ENCODE results near the gene WNT2.

The WNT2 gene

DNA sequence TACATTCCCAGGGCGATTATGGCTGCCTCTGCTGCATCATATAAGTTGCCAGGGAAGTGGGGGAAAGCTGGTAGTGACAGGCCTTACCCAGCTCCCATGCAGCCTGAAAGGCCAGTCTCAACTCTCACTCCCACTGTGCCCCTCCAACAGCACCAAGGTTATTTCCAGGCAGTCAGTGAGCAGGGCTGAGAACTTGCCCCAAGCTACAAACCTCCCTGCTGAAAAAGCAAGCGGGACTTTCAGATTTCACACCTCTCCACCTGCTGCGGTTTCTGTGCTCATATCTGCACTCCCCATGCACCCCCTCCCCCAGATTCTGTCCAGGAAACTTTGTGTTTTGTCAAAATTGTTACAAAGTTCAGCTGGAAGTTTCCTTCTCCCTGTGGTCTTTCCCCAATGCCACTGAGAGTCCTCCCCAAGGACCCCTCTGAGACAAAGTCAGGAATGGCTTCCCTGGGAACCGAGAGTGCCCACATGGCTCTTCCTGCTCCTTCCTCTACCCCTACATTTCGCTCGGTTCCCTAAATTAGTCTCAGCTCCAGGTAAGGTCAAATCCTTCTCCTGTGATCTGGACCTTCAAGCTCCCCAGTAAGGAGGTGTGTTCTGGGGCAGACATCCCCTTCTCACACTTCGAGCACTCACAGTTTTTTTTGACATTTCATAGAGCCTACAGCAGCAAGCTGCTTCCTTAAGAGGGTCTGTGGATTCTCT, 25.3 kb upstream of the WNT2 start:
- Histone ChIP-seq H3K27me3 (ENCODE audit: insufficient read depth, low read length, poor library complexity, severe bottlenecking) (no peaks in the 10 kb centered on the region), H3K9ac (ENCODE audit: low read depth, low read length, poor library complexity, severe bottlenecking) (no peak overlapping the region), H3K4me1 (ENCODE audit: insufficient read depth, low read length, poor library complexity, severe bottlenecking) (no peaks in the 10 kb centered on the region), H3K79me2 (ENCODE audit: insufficient read depth, low read length) (no peaks in the 10 kb centered on the region), H3F3A (ENCODE audit: low read depth) (no peaks in the 10 kb centered on the region), H3K9me3 (ENCODE audit: insufficient read depth, low read depth, low read length) (no peaks in the 10 kb centered on the region), H3K9me2 (replicated peaks; ENCODE audit: low read depth, low read length) (no peaks in the 10 kb centered on the region), H3K4me2 (ENCODE audit: low read depth, low read length, poor library complexity, severe bottlenecking) (no peak overlapping the region), H3K36me3 (ENCODE audit: insufficient read depth, low read length) (no peaks in the 10 kb centered on the region), H2AFZ (ENCODE audit: low read length) (no peak overlapping the region), H3K4me3 (ENCODE audit: low read length, poor library complexity, severe bottlenecking) (no peak overlapping the region), H4K20me1 (ENCODE audit: insufficient read depth, low read length, poor library complexity, severe bottlenecking) (no peaks in the 10 kb centered on the region)
- no peak for TF ChIP-seq EZH2phosphoT487 (IDR thresholded peaks at IDR 0.05; ENCODE audit: borderline replicate concordance)
- TF ChIP-seq, protein P1, sequence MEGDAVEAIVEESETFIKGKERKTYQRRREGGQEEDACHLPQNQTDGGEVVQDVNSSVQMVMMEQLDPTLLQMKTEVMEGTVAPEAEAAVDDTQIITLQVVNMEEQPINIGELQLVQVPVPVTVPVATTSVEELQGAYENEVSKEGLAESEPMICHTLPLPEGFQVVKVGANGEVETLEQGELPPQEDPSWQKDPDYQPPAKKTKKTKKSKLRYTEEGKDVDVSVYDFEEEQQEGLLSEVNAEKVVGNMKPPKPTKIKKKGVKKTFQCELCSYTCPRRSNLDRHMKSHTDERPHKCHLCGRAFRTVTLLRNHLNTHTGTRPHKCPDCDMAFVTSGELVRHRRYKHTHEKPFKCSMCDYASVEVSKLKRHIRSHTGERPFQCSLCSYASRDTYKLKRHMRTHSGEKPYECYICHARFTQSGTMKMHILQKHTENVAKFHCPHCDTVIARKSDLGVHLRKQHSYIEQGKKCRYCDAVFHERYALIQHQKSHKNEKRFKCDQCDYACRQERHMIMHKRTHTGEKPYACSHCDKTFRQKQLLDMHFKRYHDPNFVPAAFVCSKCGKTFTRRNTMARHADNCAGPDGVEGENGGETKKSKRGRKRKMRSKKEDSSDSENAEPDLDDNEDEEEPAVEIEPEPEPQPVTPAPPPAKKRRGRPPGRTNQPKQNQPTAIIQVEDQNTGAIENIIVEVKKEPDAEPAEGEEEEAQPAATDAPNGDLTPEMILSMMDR (conservative IDR thresholded peaks at IDR 0.05; ENCODE audit: low read length), result no peak

DNA sequence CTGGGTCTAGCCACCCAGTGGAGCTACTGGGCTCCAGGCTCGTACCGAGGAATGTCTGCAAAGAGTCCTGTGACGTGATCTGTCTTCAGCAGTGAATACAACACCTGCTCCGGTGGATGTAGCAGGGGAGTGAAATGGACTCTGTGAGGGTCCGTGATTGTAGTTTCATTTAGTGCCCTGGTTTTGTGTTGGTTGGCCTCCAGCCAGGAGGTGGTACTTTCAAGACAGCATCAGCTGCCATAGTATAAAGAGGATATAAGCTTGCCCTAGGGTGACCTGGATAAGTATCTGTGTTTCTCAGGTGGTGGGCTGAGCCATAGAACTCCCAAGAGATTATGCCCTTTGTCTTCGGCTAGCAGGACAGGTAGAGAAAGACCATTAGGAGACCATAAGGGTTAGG, 24.6 kb upstream of the WNT2 start:
- Histone ChIP-seq H3K9me3 (ENCODE audit: insufficient read depth, low read depth, low read length) (no peaks in the 10 kb centered on the region), H3F3A (ENCODE audit: low read depth) (no peaks in the 10 kb centered on the region), H2AFZ (ENCODE audit: low read length) (no peak overlapping the region), H3K27me3 (ENCODE audit: insufficient read depth, low read length, poor library complexity, severe bottlenecking) (no peaks in the 10 kb centered on the region), H3K9ac (ENCODE audit: low read depth, low read length, poor library complexity, severe bottlenecking) (no peak overlapping the region), H3K36me3 (ENCODE audit: insufficient read depth, low read length) (no peaks in the 10 kb centered on the region), H3K79me2 (ENCODE audit: insufficient read depth, low read length) (no peaks in the 10 kb centered on the region), H3K4me3 (ENCODE audit: low read length, poor library complexity, severe bottlenecking) (no peak overlapping the region), H3K4me1 (ENCODE audit: insufficient read depth, low read length, poor library complexity, severe bottlenecking) (no peaks in the 10 kb centered on the region), H3K9me2 (replicated peaks; ENCODE audit: low read depth, low read length) (no peaks in the 10 kb centered on the region), H4K20me1 (ENCODE audit: insufficient read depth, low read length, poor library complexity, severe bottlenecking) (no peaks in the 10 kb centered on the region), H3K4me2 (ENCODE audit: low read depth, low read length, poor library complexity, severe bottlenecking) (no peak overlapping the region)
- TF ChIP-seq EZH2phosphoT487 (IDR thresholded peaks at IDR 0.05; ENCODE audit: borderline replicate concordance), result no peak
- TF ChIP-seq, protein P1 (conservative IDR thresholded peaks at IDR 0.05; ENCODE audit: low read length), result no peak

DNA sequence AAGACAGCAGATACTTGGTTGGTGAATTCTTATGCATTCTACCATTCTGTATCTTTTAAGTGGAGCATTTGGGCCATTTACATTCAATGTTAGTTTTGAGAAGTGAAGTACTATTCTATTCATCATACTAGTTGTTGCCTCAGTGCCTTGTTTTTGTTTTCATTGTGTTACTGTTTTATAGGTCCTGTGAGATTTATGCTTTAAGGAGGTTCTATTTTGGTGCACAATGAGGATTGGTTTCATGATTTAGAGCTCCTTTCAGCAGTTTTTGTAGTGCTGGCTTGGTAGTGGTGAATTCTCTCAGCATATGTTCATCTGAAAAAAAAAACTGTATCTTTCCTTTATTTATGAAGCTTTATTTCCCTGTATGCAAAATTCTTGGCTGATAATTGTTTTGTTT, 23.3 kb upstream of the WNT2 start:
- no peaks in the 10 kb centered on the region for H3K9me3 ChIP-seq (ENCODE audit: insufficient read depth, low read depth, low read length)
- no peak overlapping the region for H3K4me2 ChIP-seq (ENCODE audit: low read depth, low read length, poor library complexity, severe bottlenecking)
- no peaks in the 10 kb centered on the region for H3K4me1 ChIP-seq (ENCODE audit: insufficient read depth, low read length, poor library complexity, severe bottlenecking)
- H3K4me3 ChIP-seq (ENCODE audit: low read length, poor library complexity, severe bottlenecking), result no peak overlapping the region
- no peaks in the 10 kb centered on the region for H3K36me3 ChIP-seq (ENCODE audit: insufficient read depth, low read length)
- no peak overlapping the region for H3K9ac ChIP-seq (ENCODE audit: low read depth, low read length, poor library complexity, severe bottlenecking)
- H3K9me2 ChIP-seq (replicated peaks; ENCODE audit: low read depth, low read length), result no peaks in the 10 kb centered on the region
- H3K79me2 ChIP-seq (ENCODE audit: insufficient read depth, low read length), result no peaks in the 10 kb centered on the region
- H4K20me1 ChIP-seq (ENCODE audit: insufficient read depth, low read length, poor library complexity, severe bottlenecking), result no peaks in the 10 kb centered on the region
- H2AFZ ChIP-seq (ENCODE audit: low read length), result no peak overlapping the region
- TF ChIP-seq EZH2phosphoT487 (IDR thresholded peaks at IDR 0.05; ENCODE audit: borderline replicate concordance), result no peak
- TF ChIP-seq, protein P1 (conservative IDR thresholded peaks at IDR 0.05; ENCODE audit: low read length), result no peak
- no peaks in the 10 kb centered on the region for H3F3A ChIP-seq (ENCODE audit: low read depth)
- no peaks in the 10 kb centered on the region for H3K27me3 ChIP-seq (ENCODE audit: insufficient read depth, low read length, poor library complexity, severe bottlenecking)

Measured in Loucy (cell line).